ENCODE data around the gene LIPG. TPM values are rescaled to one million over a fixed set of nuclear protein-coding genes. Genes with fewer than 3 reads are reported as not detected.

LIPG gene
- total RNA-seq, 1 experiment from 2014 or later, result 6.1 TPM

DNA sequence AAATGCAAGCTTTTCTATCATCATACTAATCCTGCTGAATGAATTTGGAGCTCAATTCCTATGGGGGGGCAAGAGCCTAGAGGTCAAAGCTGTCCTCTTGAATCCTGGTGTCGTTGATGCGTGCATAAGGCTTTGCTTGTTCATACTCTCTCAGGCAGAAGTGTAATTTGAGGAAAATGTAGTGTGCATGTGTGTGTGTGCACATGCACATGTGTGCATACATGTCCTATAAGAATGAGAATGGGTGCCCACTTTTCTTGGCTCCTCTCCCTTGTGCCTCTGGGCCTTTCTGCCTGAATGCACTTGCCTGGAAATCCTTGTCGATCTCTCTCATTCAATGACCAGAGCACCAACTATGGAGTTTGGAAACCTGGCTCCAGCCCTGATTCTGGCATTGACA is 46.3 kb upstream of the LIPG start:
- Histone ChIP-seq H3K23ac (ENCODE audit: insufficient read length, low read depth, low read length) (no peak overlapping the region), H2BK120ac (ENCODE audit: low read depth, low read length, poor library complexity, severe bottlenecking) (no peak overlapping the region), H3K79me2 (ENCODE audit: insufficient read depth, low read length) (no peaks in the 10 kb centered on the region), H4K20me1 (ENCODE audit: control insufficient read depth, insufficient read depth, insufficient read length) (no peaks in the 10 kb centered on the region), H3K4ac (ENCODE audit: low read depth, low read length) (no peak overlapping the region), H3K14ac (ENCODE audit: insufficient read depth, low read length) (no peak overlapping the region), H2BK20ac (ENCODE audit: low read depth, low read length, poor library complexity, severe bottlenecking) (no peak overlapping the region), H2AFZ (ENCODE audit: low read length) (no peak overlapping the region), H3K79me1 (ENCODE audit: insufficient read depth, low read depth, low read length, poor library complexity, severe bottlenecking) (no peaks in the 10 kb centered on the region), H3K9ac (ENCODE audit: extremely low read depth, insufficient read length, low read length) (no peak overlapping the region), H3K56ac (ENCODE audit: insufficient read length, low read depth, low read length) (no peak overlapping the region), H3K9me3 (ENCODE audit: control insufficient read depth, low read depth, low read length) (no peaks in the 10 kb centered on the region), H3K18ac (ENCODE audit: insufficient read length, low read depth, low read length) (no peak overlapping the region), H2BK5ac (ENCODE audit: insufficient read length, low read length) (no peak overlapping the region), H3K23me2 (ENCODE audit: insufficient read length, low read depth, low read length, poor library complexity, severe bottlenecking) (no peaks in the 10 kb centered on the region), H2BK15ac (ENCODE audit: low read depth, low read length) (no peak overlapping the region), H3T11ph (ENCODE audit: low read length) (no peak overlapping the region), H3K4me1 (ENCODE audit: insufficient read depth, low read length) (peaks cover 10% of the 10 kb centered on the region), H4K91ac (ENCODE audit: insufficient read length, low read depth, low read length) (no peak overlapping the region), H4K8ac (replicated peaks; ENCODE audit: insufficient read length, low read depth, low read length) (no peak overlapping the region), H2AK5ac (ENCODE audit: insufficient read length, low read length) (no peak overlapping the region), H2BK12ac (ENCODE audit: insufficient read length, low read depth, low read length) (no peak overlapping the region), H4K5ac (ENCODE audit: insufficient read length, low read depth, low read length) (no peak overlapping the region), H3K27ac (ENCODE audit: insufficient read length, low read depth, low read length) (no peak overlapping the region), H3K27me3 (ENCODE audit: insufficient read depth, low read length) (no peaks in the 10 kb centered on the region), H3K4me2 (ENCODE audit: insufficient read depth, insufficient read length, low read length) (no peak overlapping the region)
- no CpG with 5 or more reads among the region's 3 CpGs for WGBS (ENCODE audit: extremely low coverage, insufficient read length, low lambda C conversion rate)
- no peaks in the 10 kb centered on the region for H3K36me3 Mint-ChIP-seq (ENCODE audit: insufficient read depth in 1 of 3, low read depth in 3 of 3)
- H3K4me3 Mint-ChIP-seq, result no peak overlapping the region
- H3K27me3 Mint-ChIP-seq (ENCODE audit: low read depth), result no peaks in the 10 kb centered on the region
- H3K27ac Mint-ChIP-seq, result no peak overlapping the region
- no peak for TF ChIP-seq CTCF (conservative IDR thresholded peaks at IDR 0.05)
- peaks cover 27 to 31% of the 10 kb centered on the region in 2 experiments for H3K4me1 Mint-ChIP-seq
- peaks cover 0 to 4% of the 10 kb centered on the region in 2 experiments; a peak in 1 of 5 replicates for H3K9me3 Mint-ChIP-seq
- DNase-seq, result no peak
